GM19463 (cell line): ENCODE results near the gene U2SURP.
A peak's percentile ranks its signal among the peaks of the same experiment; 100 is the strongest.
"Not testable (repeated sequence)": the region's sequence is repeated elsewhere in the genome, so short reads cannot be mapped to it uniquely, and the experiment has no call there.

Source experiments
- ATAC-seq: cut with Tn5 transposase; IDR thresholded peaks from one replicate; pipeline ENCODE4 v1.9.1; 2021; ENCODE audit warnings: mild to moderate bottlenecking, moderate library complexity; ENCODE audit not compliant: unreplicated experiment

U2SURP gene

DNA sequence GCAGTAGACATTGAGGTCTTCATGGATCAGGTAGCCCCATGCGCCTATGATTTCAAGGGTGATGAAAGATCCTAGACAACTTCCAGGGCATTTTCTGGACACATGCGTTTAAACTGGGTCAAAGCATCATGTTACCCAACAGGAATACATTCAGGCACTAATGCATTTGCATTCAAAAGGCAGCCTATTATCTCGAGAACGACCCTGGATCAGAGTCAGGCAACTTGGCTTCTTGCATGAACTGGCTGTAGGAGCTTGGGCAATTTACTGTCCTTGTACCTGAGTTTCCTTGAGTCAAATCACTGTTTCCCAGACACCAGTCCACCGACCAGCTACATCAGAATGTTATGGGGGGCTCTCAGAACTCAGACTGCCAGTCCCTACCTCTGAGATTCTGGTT is 66.7 kb downstream of the U2SURP start:
- ATAC-seq: no peak

DNA sequence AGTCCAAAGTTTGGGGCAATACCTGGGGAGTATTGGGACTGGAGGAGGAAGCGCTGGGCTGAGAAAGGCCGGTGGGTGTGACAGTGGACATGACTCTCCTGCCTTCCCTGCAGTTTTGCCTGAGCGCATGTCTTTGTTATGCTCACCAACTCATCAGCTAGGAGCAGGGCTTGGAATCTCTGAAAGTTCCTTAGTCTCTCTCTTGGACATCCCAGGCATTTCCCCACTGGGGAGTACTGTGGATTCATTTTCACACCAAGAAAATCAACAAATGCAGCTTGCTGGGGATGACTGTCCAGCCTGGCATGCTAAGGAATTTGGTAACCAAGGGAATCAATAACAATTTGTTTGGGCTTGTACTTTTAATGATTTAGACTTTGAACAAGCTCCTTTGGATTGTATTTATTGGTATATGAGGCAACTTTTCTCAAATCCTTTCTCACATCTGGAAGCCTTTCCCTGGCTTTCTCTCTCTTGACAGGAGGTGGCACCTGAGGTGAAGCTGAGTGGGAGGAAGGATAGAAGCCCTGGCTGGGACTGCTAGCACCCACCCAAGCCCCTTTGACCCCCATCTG is 69.7 kb downstream of the U2SURP start:
- ATAC-seq: no peak

DNA sequence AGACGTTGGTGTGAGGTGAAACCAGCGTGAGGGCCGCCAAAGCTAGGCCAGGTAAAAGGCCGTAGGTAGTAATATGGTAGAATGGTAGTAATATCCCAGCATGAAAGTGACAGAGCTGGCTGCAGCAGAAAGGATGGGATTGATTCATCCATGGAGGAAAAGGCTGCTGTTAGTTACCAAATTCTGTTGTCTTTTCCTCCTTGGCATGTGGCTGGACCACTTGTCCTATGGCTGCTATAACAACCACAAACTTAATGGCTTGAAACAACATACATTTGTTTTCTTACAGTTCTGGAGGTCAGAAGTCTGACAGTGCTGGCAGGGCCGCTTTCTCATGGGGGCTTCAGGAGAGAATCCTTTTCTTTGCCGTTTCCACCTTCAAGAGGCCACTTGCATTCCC is 70.4 kb downstream of the U2SURP start:
- ATAC-seq: no peak

DNA sequence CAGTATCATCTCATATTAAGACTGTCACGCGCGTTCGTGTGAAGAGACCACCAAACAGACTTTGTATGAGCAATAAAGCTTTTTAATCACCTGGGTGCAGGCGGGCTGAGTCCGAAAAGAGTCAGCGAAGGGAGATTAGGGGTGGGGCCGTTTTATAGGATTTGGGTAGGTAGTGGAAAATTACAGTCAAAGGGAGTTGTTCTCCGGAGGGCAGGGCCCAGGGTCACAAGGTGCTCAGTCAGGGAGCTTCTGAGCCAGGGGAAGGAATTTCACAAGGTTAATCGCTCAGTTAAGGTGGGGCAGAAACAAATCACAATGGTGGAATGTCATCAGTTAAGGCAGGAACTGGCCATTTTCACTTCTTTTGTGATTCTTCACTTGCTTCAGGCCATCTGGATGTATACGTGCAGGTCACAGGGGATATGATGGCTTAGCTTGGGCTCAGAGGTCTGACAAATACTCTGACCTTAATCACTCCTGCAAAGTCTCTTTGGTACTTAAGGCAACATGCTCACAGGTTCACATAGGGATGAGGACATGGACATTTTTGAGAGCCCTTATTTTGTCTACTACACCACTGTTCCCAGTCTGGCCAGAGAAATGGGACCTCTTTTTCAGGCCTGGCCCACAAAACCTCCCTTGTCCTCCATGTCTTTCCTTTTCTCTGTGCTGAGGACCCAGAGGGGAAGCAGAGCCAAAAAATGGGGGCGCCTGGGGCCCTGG is 71.1 kb downstream of the U2SURP start:
- not testable (repeated sequence) for ATAC-seq

DNA sequence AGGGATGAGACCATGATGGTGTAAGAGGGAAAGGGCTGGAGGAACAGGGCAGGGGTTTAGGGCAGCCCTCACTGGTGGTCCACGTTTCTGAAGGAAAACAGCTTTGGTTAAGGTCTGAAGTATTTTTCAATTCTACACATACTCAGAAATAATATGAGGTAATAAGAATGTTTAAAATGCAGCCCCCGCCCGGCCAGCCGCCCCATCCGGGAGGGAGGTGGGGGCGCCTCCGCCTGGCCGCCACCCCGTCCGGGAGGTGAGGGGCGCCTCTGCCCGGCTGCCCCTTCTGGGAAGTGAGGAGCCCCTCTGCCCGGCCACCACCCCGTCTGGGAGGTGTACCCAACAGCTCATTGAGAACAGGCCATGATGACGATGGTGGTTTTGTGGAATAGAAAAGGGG is 72.2 kb downstream of the U2SURP start:
- not testable (repeated sequence) for ATAC-seq

DNA sequence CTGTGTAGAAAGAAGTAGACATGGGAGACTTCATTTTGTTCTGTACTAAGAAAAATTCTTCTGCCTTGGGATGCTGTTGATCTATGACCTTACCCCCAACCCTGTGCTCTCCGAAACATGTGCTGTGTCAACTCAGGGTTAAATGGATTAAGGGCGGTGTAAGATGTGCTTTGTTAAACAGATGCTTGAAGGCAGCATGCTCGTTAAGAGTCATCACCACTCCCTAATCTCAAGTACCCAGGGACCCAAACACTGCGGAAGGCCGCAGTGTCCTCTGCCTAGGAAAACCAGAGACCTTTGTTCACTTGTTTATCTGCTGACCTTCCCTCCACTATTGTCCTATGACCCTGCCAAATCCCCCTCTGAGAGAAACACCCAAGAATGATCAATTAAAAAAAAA is 72.6 kb downstream of the U2SURP start:
- ATAC-seq: not testable (repeated sequence)

DNA sequence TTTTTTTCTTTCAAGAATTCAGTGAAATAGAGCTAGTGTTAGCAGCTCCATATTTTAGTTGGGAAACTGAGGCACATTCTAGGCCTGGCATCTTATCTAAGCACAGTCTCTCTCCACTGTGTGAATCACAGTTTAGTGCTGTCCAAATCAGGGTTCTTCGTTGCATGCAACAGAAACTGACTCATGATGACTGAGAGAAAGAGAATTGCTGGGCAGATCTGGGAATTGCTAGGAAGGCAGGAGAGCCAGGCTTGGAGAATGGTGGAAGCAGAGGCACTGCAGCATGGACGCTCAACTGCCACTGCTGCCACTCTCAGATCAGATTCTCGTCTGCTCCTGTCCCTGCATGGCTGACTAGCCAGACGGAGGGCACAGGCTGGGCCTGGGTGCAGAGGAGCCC is 77.5 kb downstream of the U2SURP start:
- no peak for ATAC-seq

DNA sequence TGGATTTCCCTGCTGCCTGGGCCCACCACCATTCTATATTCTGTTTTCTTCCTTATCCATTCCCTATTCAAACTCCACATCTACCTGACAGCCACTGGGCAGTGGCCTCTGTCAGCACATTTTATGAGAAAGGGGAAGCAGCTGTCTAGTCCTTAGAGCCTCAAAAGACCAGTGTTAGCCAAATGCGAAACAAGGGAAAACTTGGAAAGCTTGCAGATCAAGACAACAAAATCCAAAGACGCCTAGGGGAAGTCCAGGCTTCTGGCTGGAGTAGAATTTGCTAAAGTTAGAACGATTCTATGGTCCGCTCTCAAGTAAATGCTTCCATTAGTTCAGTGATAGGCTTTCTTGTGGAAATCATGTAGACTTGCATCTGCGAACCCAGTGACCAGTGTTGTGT is 78.8 kb downstream of the U2SURP start:
- no peak for ATAC-seq

DNA sequence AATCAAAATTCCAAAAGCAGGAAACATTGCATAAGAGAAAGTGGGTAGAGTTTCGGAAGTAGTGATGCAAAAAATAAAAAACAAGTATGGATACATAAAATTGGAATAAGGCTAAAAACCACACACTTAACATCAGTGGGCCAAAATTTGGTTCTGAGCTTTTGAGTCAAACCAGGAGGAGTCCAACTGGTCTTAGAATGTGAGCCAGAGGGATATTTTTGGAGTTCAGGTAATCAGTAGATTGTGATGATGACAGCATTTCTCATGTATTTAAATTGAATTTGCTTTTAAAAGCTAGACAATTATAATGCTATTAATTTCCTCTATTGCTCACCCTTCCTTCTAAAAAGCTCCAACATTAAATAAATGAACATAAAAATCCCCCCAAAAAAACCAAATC is 80.0 kb downstream of the U2SURP start:
- no peak for ATAC-seq

DNA sequence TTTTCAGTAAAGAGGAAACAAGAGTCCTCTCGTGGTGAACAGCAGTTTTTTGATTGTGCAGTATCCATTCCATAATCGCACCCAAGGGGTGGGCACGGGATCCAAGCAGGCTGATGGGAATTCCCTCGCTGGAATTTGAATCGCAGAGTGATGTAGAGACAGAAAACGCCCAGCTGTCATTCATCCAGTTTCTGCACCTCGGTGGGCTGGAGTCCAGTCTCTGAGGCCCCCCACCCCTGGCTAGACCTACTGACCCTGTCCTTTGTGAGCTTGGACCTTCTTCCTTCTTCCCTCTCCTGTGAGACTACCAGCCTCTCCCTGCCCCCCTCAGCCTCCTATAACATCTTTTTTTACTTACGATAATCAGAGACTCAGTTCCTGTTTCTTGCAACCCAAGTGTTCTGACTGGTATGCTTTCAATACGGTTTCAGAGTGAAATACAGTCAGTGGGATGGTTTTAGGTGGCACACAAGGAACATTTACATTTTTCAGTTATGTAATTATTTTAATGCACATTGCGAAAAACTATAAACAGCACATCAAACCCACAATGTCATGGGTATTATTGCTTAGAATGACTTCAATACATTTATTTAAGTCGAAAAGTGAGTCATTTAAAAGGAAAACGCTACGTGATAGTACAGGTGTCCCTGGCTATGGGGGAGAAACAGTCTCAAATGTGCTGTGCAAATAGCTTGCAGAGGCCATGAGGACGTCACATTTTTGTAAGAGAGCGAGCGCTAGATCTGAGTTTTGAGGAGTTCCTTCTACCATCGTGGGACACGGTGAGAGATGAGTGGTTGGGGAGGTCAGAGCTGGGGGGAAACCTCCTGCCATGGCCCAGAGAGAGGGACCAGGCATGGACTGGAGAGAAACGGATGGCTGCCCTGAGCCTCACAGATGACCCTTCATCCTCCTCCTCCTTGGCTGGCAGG is 80.7 kb downstream of the U2SURP start:
- ATAC-seq: peak; percentile 79

DNA sequence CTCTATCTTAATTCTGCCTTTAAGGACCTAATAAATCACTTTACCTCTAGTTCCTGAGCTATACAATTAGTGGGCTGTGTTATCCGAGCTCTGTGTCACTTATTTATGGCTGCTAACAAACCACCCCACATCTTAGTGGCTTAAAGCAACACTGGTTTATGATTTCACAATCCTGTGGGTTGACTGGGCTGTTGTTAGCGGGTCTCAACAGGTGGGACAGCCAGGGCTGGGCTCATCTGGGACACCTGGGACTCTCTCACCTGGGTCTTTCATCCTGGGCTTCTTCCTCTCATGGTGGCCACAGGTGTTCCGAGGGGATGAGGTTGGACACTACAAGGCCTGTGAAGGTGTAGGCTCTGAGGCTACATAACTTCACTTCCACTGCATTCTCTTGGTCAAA is 82.4 kb downstream of the U2SURP start:
- ATAC-seq: no peak

DNA sequence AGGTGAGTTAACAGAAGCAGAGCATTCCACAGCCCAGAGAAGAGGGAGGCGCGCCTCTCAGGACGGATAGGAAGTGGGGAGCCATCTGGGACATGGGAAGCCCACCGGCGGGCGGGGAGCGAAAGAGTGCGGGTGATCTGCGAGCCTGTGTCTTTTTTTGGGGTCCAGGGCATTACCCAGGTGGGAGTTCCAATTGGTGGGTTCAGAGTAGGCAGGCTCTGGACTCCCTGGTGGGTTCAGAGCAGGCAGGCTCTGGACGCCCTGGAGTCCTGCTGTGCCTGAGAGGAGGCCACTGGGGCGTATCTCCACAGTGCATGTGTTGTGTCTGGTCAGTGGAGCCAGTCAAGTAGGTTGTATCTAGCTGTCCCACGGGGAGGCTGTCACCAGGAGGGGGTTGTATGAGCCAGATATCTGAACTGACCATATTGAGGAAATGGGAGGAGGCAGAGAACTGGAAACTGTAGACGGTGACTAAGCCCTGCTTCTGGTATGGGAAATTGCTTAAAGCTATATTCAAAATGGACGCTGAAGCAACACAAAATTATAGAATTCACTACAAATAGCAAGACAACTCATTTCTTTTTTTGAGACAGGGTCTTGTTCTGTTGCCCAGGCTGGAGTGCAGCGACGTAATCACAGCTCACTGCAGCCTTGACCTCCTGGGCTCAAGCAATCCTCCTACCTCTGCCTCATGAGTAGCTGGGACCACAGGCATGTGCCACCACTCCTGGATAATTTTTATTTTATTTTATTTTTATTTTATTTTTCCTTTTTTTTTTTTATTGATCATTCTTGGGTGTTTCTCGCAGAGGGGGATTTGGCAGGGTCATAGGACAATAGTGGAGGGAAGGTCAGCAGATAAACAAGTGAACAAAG is 83.7 kb downstream of the U2SURP start:
- peak; percentile 32 for ATAC-seq

DNA sequence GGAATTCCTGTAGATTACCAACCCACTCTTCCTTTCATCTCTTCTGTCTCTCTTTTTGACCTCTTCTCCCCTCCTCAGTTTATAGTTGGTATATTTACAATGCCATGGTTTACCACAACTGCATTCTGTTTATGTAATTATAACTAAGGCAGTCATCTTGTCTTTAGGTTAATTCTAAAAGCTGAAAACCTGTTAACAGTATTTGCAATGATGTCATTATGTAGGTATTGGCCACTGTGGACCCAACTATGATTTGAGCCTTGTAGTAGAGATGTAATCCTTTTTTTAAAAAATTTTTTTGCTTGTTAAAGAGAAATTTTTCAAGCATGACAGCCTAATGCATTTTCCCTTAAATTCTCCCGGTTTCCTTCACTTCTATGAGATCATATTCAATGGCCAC is 87.5 kb downstream of the U2SURP start:
- no peak for ATAC-seq

DNA sequence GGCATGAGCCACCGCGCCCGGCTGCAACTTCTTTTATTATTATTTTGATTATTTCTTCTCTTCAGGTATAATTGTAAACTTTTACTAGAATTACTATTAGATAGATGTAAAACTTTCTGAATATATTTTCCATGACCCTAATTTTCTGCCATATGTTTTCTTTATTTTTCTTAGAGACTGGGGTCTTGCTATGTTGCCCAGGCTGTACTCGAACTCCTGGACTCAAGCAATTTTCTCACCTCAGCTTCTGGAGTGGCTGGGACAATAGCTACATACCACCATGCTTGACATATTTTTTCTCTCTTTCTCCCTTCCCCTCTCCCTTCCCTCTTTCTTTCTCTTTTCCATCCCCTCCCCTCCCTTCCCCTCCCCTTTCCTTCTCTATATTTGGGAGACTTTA is 88.6 kb downstream of the U2SURP start:
- ATAC-seq: no peak

DNA sequence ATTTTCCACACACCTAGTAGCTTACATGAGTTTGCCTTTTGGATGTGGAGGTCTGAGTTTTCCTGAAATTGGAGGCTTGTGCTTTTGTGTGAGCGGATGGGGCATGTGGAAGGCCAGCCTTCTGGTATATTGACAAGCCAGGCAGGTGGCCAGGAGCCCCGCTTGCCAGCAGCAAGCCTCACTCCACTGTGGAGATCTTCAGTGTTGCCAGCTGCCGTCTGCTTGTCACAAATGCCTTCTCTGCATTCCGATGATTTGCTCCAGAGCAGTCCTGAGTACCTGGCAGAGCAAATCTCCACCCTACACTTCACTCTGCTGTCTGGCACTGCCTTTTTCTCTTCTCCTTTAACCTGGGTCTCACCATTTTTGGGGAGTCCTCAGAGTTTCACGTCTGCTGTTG is 89.1 kb downstream of the U2SURP start:
- no peak for ATAC-seq

DNA sequence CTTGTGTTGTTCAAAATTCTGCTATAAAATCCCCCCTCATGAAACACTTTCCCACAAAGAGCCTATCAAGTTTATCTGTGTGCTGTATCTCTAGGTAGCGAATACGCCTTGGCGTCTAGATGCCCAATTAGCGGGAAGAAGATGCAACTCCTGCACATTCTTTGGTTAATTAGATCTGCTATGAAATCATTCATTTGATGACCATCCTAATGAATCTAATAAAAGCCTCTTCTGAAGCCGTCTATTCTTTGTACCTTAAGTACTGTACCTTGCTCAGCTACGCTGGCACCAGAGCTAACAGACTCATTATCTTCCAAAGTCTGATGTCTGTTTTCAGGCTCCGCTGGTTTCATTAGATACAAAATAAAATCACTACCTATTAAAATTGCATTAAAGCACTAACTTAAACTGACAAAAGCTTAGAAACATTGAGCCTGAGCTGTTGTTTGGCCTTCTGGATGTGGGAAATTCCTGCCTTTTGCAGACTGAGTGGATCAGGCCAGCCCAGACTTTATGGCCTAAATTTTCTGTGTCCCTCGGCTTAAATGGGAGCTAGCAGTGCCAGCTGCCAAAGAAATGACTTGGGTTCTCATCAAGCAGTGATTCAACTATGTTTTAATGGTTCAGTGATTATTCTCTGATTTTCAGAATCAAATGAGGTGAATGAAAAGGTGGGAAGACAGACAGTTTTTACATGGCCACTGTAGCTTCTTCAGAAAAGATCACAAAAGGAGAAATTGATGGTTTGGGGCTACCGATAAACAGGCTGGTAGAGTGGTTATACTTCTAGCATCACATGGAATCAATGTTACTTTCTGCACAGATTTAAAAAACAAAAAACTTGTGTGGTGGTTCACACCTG is 89.8 kb downstream of the U2SURP start:
- ATAC-seq: no peak

DNA sequence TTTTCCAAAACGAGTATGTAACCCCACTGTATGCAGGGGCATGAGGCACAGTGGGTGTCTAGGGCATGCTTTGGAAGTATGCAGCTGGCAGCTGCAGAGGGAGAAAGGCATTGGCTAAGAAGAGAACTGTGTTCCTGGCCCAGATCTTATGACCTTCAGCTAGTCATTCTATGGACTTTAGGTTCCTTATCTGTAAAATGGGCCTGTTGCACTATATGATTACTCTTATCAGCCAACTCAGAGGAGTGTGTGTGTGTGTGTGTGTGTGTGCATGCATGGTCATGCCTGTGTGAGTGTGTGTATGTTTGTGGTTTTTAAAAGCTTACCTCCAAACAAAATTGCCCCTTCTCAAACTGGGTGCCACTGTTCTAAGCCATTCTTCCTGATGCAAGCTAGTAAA is 90.8 kb downstream of the U2SURP start:
- ATAC-seq: no peak

DNA sequence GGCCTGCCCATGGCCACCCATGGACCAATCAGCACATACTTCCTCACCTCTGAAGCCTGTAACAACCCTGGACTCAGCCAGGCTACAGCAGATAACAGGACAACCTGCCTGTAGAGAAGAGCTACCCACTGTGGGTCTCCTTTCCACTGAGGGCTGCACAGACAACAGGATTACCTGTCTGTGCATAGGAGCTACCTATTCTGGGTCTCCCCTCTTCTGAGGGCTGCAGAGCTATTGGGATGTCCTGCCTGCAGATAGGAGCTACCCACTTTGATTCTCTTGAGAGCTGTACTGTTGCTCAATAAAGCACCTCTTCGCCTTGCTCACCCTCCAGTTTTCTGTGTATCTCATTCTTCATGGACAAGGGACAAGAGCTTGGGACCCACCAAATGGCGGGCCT is 94.4 kb downstream of the U2SURP start:
- ATAC-seq: no peak

DNA sequence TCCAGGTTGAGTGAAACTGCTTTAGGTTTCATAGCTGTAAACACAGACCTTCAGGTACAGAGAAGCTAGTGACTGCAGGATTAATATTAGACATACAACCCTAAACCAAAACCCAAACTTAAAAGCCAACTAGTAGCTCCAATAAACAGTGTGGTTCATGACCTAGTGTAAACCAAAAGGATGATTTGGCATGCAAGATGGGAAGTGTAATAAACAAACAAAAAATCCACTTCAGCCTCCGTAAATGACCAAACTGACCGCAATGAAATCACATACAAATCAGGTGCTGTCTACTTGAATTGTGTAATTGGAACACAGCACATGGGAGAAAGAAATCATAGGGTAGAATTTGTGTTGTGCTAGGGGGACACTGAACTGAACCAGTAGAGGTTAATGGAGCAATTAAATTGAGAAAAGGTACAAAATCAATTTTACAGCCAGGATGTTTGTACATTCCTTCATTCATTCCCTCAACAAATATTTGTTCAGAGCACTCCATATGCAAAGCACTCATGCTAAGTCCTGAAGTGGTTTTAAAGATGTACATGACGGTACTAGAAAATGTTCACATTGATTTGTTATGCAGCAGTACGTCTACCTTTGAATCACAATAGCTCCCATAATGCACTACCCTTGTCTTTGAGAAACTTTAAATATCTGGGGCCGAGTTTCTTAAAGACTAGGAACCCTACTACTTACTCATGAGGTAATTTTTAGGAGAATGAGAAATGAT is 96.8 kb downstream of the U2SURP start:
- no peak for ATAC-seq
